ENCODE results near the gene RNU1-2.
A peak's percentile ranks its signal among the peaks of the same experiment; 100 is the strongest.
"Not testable (repeated sequence)": the region's sequence is repeated elsewhere in the genome, so short reads cannot be mapped to it uniquely, and the experiment has no call there.

Gene RNU1-2

DNA sequence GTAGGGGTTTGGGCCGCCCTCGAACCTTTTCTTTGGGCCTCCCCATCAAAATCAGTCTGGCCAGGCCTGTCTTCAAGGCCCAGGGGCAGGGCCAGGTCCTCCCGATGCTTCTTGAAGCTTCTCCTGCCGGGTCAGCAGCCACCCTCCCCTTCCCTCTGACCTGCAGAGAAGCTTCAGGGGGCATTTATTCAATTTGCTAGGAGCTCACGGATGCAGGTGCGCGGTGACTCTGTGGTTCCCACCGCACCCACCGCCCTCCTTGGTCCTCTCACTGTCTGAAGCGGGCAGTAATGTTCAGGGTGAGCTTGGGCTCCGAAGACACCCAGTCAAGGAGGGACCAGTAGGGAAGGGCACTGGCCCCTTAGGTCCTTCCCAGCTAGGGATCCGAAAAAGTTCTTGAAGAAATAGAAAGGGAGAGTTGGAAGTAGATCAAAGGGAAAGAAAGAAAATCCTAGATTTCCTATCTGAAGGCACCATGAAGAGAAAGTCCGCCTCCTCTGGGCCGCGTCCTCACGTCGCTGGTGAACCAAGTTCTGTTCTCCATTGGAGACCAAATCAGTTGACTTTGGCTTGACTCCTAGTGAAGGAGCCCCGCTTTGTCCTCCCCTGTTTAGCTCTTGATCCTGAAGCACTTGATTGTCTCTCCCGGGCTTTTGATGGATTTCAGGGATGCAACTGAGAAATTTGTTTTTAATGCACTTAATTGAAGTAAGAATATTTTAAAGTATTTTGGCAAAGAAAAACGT, 8.7 kb upstream of the RNU1-2 start:
- Histone ChIP-seq H2AFZ (no peak overlapping the region), H3K27ac (no peak overlapping the region), H3K9ac (no peak overlapping the region), H3K36me3 (ENCODE audit: control insufficient read depth, insufficient read depth, low read length) (no peaks in the 10 kb centered on the region), H3K27me3 (ENCODE audit: control insufficient read depth, insufficient read depth, low read length) (no peaks in the 10 kb centered on the region), H3K9me3 (ENCODE audit: control insufficient read depth, low read length) (no peaks in the 10 kb centered on the region), H3K4me2 (ENCODE audit: low read length) (no peak overlapping the region), H3K4me1 (no peaks in the 10 kb centered on the region), H3K79me2 (no peaks in the 10 kb centered on the region), H3K4me3 (ENCODE audit: low read depth, low read length) (no peak overlapping the region)
- TF ChIP-seq, protein P1, sequence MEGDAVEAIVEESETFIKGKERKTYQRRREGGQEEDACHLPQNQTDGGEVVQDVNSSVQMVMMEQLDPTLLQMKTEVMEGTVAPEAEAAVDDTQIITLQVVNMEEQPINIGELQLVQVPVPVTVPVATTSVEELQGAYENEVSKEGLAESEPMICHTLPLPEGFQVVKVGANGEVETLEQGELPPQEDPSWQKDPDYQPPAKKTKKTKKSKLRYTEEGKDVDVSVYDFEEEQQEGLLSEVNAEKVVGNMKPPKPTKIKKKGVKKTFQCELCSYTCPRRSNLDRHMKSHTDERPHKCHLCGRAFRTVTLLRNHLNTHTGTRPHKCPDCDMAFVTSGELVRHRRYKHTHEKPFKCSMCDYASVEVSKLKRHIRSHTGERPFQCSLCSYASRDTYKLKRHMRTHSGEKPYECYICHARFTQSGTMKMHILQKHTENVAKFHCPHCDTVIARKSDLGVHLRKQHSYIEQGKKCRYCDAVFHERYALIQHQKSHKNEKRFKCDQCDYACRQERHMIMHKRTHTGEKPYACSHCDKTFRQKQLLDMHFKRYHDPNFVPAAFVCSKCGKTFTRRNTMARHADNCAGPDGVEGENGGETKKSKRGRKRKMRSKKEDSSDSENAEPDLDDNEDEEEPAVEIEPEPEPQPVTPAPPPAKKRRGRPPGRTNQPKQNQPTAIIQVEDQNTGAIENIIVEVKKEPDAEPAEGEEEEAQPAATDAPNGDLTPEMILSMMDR (IDR thresholded peaks at IDR 0.05): no peak

DNA sequence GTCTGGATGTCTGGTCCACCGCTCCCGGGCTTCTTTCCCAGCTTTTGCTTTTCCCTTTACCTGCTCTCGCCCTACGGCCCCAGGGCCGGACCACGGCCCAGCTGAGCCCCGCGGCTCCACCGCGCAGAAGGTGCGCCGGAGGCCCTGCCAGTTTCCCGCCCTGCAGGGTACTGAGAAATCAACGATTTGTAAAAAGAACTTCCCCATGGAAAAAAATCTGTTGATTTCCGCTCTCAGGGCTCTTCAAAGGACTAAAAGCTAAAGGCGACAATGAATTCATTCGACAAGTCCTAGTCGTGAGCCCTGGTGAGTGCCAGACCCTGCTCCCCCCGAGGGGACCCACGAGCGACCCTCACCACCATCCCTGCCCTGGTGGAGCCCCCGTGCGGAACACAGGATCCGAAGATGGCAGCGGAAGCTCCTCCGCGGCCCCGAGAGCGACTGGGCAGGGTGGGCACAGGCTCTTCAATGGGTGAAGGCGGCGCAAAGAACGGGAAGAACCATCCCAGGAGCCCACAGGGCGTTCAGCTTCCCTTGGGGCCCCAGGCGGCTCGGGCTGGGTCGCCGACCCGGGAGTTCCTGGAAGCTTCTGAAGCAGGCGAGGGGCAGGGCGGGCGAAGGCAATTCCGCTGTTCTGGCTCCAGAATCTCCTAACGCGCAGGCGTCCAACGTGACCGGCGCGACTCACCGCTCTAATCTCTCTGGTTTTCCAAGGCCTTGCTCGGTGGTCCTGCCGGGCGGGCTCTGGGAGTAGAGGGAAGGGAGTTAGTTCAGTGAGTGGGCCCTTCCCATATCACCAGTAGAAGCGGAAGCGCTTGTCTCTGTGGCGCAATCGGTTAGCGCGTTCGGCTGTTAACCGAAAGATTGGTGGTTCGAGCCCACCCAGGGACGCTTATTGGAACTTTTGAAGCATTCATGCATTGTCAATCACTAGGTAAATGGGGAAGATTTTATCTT, 6.6 kb upstream of the RNU1-2 start:
- Histone ChIP-seq H3K4me1 (no peaks in the 10 kb centered on the region), H3K79me2 (no peaks in the 10 kb centered on the region), H3K27me3 (ENCODE audit: control insufficient read depth, insufficient read depth, low read length) (no peaks in the 10 kb centered on the region), H2AFZ (peak overlapping the region; percentile 84), H3K27ac (peak overlapping the region; percentile 52), H3K36me3 (ENCODE audit: control insufficient read depth, insufficient read depth, low read length) (no peaks in the 10 kb centered on the region), H3K9me3 (ENCODE audit: control insufficient read depth, low read length) (no peaks in the 10 kb centered on the region), H3K4me3 (ENCODE audit: low read depth, low read length) (peak overlapping the region; percentile 53), H3K4me2 (ENCODE audit: low read length) (peak overlapping the region; percentile 48), H3K9ac (no peak overlapping the region)
- TF ChIP-seq, protein P1 (IDR thresholded peaks at IDR 0.05): no peak

DNA sequence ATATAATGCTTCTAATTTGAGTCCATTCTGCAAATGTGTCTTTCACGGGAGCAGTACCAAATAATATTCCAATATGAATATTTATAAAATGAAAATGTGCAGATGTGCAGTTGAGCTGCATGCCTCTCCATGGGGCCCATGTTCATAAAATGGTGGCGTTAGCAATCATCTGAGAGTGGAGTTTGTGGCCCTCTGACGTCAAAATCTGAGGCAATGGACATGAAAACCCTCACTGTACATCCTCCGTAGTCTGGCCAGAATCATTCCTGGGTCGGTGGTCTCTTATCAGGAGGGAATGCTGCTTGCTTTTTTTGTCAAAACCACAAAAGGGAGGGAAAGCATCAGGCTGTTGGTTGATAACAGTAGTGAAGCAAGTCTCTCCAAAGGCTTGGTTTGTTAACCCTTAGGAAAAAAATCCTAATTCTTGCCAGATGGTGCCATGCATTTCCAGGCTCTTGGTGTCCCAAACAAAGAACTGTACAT, 5.2 kb upstream of the RNU1-2 start:
- not testable (repeated sequence) for H3K36me3 ChIP-seq (ENCODE audit: control insufficient read depth, insufficient read depth, low read length); H3K4me3 ChIP-seq (ENCODE audit: low read depth, low read length); H3K4me1 ChIP-seq; H2AFZ ChIP-seq; H3K9me3 ChIP-seq (ENCODE audit: control insufficient read depth, low read length); H3K27ac ChIP-seq; H3K79me2 ChIP-seq; H3K27me3 ChIP-seq (ENCODE audit: control insufficient read depth, insufficient read depth, low read length); H3K4me2 ChIP-seq (ENCODE audit: low read length); H3K9ac ChIP-seq

DNA sequence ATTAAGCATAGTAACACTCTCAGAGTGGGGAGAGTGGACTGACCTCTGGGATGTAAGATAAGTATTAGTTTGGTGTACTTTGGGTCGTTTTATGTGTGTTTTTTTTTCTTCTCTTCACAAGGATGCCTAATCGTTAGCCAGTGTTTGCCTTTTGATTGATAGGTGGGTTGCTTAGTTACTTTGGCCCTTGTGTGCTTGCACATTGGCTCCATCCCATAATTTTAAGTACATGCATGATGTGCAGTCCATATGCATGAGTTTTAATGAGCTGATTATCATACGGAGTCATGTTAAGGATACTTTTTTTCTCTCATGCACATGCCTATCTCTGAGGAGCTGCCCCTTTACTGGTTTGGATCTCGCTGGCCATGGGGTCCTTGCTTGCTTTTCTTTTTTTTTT, 4.7 kb upstream of the RNU1-2 start:
- H2AFZ ChIP-seq; H3K4me3 ChIP-seq (ENCODE audit: low read depth, low read length); H3K4me1 ChIP-seq; H3K9me3 ChIP-seq (ENCODE audit: control insufficient read depth, low read length); H3K27ac ChIP-seq; H3K27me3 ChIP-seq (ENCODE audit: control insufficient read depth, insufficient read depth, low read length); H3K4me2 ChIP-seq (ENCODE audit: low read length); H3K36me3 ChIP-seq (ENCODE audit: control insufficient read depth, insufficient read depth, low read length); H3K79me2 ChIP-seq; H3K9ac ChIP-seq: not testable (repeated sequence)

DNA sequence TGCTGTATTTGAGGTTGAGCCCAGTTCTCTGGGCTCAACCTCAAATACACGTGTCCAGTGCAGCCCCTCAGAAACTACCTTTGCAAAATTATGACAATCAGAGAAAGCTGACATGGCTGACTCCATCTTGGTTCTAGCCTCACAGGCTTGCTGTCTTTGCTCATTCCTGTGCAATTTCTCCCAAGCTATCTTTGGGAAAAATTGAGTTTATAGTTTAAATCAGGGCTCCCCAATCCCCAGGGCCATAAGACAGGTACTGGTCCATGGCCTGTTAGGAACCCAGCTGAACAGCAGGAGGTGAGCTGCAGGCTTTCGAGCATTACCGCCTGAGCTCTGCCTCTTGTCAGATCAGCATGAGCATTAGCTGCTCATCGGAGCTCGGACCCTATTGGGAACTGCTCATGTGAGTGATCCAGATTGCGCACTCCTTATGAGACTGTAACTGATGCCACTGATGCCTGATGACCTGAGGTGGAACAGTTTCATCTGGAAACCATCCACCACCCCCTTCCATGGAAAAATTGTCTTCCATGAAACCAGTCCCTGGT, 2.7 kb upstream of the RNU1-2 start:
- H2AFZ ChIP-seq; H3K4me1 ChIP-seq; H3K27me3 ChIP-seq (ENCODE audit: control insufficient read depth, insufficient read depth, low read length); H3K36me3 ChIP-seq (ENCODE audit: control insufficient read depth, insufficient read depth, low read length); H3K9me3 ChIP-seq (ENCODE audit: control insufficient read depth, low read length); H3K4me2 ChIP-seq (ENCODE audit: low read length); H3K9ac ChIP-seq; H3K4me3 ChIP-seq (ENCODE audit: low read depth, low read length); H3K27ac ChIP-seq; H3K79me2 ChIP-seq: not testable (repeated sequence)

DNA sequence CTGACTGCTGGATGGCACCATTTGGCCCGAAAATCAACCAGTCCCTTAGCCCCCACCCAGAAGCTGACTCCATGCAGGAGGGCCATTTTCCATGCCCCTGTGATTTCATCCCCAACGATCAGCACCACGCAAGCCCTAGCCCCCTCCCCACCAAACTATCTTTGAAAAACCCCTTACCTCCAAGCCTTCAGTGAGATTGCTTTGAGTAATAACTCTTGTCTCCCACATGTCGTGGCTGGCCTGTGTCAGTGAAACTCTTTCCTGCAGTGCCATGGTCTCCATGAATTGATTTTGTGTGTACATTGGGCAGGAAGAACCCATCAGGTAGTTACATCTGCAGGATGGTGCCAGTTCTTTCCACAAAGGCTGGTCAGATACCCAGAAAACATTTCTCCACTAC, 2.0 kb upstream of the RNU1-2 start:
- H3K79me2 ChIP-seq; H2AFZ ChIP-seq; H3K27me3 ChIP-seq (ENCODE audit: control insufficient read depth, insufficient read depth, low read length); H3K4me3 ChIP-seq (ENCODE audit: low read depth, low read length); H3K36me3 ChIP-seq (ENCODE audit: control insufficient read depth, insufficient read depth, low read length); H3K4me1 ChIP-seq; H3K4me2 ChIP-seq (ENCODE audit: low read length); H3K27ac ChIP-seq; H3K9me3 ChIP-seq (ENCODE audit: control insufficient read depth, low read length); H3K9ac ChIP-seq: not testable (repeated sequence)

DNA sequence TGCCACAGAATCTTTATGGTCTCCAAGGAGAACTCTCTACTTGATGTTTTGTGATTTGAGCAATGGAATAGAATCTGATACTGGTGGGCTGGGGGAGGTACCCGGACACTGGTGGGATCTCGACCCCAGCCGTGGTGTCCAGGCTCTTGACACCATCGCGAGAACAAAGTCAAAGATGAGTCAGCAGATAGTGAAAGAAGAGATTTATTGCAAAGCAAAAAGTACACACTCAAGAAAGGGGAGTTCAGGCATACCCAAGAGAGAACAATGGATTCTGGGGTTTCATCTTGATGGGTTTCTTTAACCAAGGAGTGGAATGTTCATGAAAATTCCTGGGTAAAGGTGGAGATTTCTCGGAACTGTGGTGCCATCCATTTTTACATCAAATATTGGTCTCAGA, 1.4 kb upstream of the RNU1-2 start:
- H3K4me3 ChIP-seq (ENCODE audit: low read depth, low read length); H3K36me3 ChIP-seq (ENCODE audit: control insufficient read depth, insufficient read depth, low read length); H3K9me3 ChIP-seq (ENCODE audit: control insufficient read depth, low read length); H2AFZ ChIP-seq; H3K9ac ChIP-seq; H3K4me2 ChIP-seq (ENCODE audit: low read length); H3K79me2 ChIP-seq; H3K27ac ChIP-seq; H3K27me3 ChIP-seq (ENCODE audit: control insufficient read depth, insufficient read depth, low read length); H3K4me1 ChIP-seq: not testable (repeated sequence)

DNA sequence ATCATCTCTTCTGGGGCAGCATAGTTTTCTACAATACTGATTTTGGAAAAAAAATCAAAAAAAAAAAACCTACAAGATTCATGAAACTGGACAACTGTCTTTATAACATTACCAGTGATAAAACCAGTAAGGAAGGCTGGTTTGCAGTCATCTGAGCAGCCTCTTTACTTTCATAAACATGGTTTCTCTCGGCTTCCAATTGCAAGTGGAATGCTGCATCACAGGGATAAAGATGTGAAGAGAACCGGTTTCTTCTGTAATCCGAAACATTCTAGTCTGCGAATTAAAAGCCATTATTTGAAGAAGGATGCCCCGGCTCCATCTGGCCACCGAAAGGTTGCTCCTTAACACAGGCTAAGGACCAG, 565 bp upstream of the RNU1-2 start:
- not testable (repeated sequence) for H2AFZ ChIP-seq, H3K9ac ChIP-seq
- peak overlapping the region; percentile 60 for H3K4me3 ChIP-seq (ENCODE audit: low read depth, low read length)

More for the DNA sequence above, 565 bp upstream of the RNU1-2 start:
- H3K27ac ChIP-seq; H3K9me3 ChIP-seq (ENCODE audit: control insufficient read depth, low read length); H3K79me2 ChIP-seq; H3K4me1 ChIP-seq; H3K36me3 ChIP-seq (ENCODE audit: control insufficient read depth, insufficient read depth, low read length); H3K27me3 ChIP-seq (ENCODE audit: control insufficient read depth, insufficient read depth, low read length): not testable (repeated sequence)
- peak overlapping the region; percentile 59 for H3K4me2 ChIP-seq (ENCODE audit: low read length)

Measured in parathyroid adenoma (tissue), 2 donors.